Measurements from ENCODE around the gene AGTR2.
"Not testable (repeated sequence)": the region's sequence is repeated elsewhere in the genome, so short reads cannot be mapped to it uniquely, and the experiment has no call there.

The AGTR2 gene

GRCh38 chrX:116170511-116170910 is at the start of gene AGTR2:
Gene AGTR2, plus strand, starts transcription at chrX:116170744. Its CDS starts 1,537 bp downstream, at chrX:116172281.
- DNase-seq (ENCODE audit: extremely low spot score, insufficient read length, low read depth) (no peak), FAIRE-seq (no peak)

DNA sequence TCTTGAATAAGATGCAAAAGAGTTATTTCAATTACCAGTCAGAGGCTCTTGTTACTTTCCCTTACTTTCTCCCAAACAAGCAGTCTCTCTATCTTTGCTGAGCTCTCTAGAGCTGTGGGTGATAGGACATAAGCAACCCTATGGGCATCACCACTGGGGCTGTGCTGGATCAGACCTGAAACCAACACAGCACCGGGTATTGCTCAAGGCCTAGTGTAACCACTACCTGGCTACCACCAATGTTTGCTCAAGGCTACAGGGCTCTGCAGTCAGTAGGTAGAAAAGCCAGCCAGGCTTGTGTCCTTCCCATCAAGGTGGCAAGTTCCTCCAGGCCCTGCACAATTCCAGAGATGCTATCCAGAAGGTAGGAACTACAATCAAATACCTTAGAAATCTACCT is 35.3 kb upstream of the AGTR2 start:
- FAIRE-seq: no peak
- DNase-seq (ENCODE audit: extremely low spot score, insufficient read length, low read depth): no peak

GRCh38 chrX:116141270-116141669 is 29.3 kb upstream of the AGTR2 start:
- not testable (repeated sequence) for DNase-seq (ENCODE audit: extremely low spot score, insufficient read length, low read depth); FAIRE-seq

GRCh38 chrX:116142976-116143375 is 27.6 kb upstream of the AGTR2 start:
- FAIRE-seq (no peak), DNase-seq (ENCODE audit: extremely low spot score, insufficient read length, low read depth) (no peak)

- FAIRE-seq: no peak
These were observed 2.4 kb downstream of the AGTR2 start for GRCh38 chrX:116172976-116173375.

GRCh38 chrX:116181300-116181699 is 10.8 kb downstream of the AGTR2 start:
- no peak for FAIRE-seq

More at GRCh38 chrX:116172976-116173375, 2.4 kb downstream of the AGTR2 start:
- DNase-seq (ENCODE audit: extremely low spot score, insufficient read length, low read depth): no peak

GRCh38 chrX:116185163-116185562 is 14.6 kb downstream of the AGTR2 start:
- FAIRE-seq: no peak

More at GRCh38 chrX:116181300-116181699, 10.8 kb downstream of the AGTR2 start:
- no peak for DNase-seq (ENCODE audit: extremely low spot score, insufficient read length, low read depth)

GRCh38 chrX:116194649-116195048 is 24.1 kb downstream of the AGTR2 start:
- no peak for DNase-seq (ENCODE audit: extremely low spot score, insufficient read length, low read depth)
- no peak for FAIRE-seq

More at GRCh38 chrX:116185163-116185562, 14.6 kb downstream of the AGTR2 start:
- no peak for DNase-seq (ENCODE audit: extremely low spot score, insufficient read length, low read depth)

- no peak for FAIRE-seq
These were observed 27.7 kb downstream of the AGTR2 start for GRCh38 chrX:116198235-116198634.

DNA sequence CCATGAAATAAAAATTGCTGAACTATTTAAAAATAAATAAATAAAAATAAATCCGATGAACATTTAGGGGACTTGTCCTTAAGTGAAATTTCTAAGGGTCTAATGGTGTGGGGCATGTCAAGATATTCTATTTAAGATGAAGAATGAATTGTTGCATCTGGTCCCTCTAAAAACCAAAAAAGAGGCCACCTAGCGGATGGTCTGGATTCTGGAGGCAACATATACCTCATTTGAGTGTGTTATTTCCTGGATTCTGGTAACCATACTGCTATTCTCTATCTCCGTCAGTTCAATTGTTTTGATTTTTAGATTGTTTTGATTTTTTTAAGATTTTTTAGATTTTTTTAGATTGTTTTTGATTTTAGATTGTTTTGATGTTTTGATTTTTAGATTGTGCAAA is 28.3 kb downstream of the AGTR2 start:
- FAIRE-seq: no peak
- no peak for DNase-seq (ENCODE audit: extremely low spot score, insufficient read length, low read depth)

More at GRCh38 chrX:116198235-116198634, 27.7 kb downstream of the AGTR2 start:
- no peak for DNase-seq (ENCODE audit: extremely low spot score, insufficient read length, low read depth)

DNA sequence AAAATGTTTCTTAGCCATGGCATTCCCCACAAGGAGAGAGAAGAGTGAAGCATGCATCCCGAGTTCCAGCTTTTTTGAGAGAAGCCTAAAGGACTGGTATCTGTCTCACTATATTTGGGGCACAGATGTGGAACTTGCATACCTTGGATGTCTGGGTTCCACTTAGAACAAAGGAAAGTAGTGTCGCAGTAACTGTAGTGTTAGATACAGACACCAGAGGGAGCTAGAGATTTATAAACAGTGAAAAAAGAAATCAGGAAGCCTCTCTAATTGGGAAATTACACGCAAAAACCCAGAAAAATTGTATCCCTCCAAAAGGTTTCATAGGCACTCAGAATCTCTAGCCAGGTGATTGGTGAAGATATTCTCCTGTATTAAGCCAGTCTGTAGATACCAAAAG is 34.4 kb downstream of the AGTR2 start:
- DNase-seq (ENCODE audit: extremely low spot score, insufficient read length, low read depth): no peak
- FAIRE-seq: no peak

DNA sequence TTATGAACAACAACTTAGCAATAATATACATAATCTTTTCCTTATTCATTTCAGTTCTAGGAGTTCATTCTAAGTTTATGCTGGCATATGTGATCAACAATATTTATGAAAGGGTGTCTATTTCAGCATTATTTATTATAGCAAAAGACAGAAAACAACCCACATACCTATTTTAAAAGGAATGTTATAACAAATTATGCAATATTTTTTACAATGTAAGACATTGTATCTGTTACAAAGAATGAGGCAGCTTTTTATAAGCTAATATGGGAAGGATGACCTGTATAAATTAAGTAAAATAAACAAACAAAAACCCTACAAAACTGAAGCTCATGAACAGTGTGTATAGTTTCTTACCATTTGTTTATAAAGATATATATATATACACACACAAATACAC is 42.7 kb downstream of the AGTR2 start:
- FAIRE-seq (no peak), DNase-seq (ENCODE audit: extremely low spot score, insufficient read length, low read depth) (no peak)

GRCh38 chrX:116217080-116217479 is 46.5 kb downstream of the AGTR2 start:
- DNase-seq (ENCODE audit: extremely low spot score, insufficient read length, low read depth); FAIRE-seq: not testable (repeated sequence)

All from GM18507 (cell line).